ENCODE data around the gene DNMBP.

GRCh38 chr10:99966306-99966705 is 43.4 kb downstream of the DNMBP start:
- TF ChIP-seq, protein P1, sequence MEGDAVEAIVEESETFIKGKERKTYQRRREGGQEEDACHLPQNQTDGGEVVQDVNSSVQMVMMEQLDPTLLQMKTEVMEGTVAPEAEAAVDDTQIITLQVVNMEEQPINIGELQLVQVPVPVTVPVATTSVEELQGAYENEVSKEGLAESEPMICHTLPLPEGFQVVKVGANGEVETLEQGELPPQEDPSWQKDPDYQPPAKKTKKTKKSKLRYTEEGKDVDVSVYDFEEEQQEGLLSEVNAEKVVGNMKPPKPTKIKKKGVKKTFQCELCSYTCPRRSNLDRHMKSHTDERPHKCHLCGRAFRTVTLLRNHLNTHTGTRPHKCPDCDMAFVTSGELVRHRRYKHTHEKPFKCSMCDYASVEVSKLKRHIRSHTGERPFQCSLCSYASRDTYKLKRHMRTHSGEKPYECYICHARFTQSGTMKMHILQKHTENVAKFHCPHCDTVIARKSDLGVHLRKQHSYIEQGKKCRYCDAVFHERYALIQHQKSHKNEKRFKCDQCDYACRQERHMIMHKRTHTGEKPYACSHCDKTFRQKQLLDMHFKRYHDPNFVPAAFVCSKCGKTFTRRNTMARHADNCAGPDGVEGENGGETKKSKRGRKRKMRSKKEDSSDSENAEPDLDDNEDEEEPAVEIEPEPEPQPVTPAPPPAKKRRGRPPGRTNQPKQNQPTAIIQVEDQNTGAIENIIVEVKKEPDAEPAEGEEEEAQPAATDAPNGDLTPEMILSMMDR (IDR thresholded peaks at IDR 0.05) = no peak
- TF ChIP-seq POLR2A (IDR thresholded peaks at IDR 0.05) = no peak

Measured in thyroid gland (tissue), 4 donors.